ENCODE data around the gene PAXX. TPM values are rescaled to one million over a fixed set of nuclear protein-coding genes. Genes with fewer than 3 reads are reported as not detected.

Gene PAXX
- total RNA-seq, 1 experiment from 2014 or later, result 113 TPM

DNA sequence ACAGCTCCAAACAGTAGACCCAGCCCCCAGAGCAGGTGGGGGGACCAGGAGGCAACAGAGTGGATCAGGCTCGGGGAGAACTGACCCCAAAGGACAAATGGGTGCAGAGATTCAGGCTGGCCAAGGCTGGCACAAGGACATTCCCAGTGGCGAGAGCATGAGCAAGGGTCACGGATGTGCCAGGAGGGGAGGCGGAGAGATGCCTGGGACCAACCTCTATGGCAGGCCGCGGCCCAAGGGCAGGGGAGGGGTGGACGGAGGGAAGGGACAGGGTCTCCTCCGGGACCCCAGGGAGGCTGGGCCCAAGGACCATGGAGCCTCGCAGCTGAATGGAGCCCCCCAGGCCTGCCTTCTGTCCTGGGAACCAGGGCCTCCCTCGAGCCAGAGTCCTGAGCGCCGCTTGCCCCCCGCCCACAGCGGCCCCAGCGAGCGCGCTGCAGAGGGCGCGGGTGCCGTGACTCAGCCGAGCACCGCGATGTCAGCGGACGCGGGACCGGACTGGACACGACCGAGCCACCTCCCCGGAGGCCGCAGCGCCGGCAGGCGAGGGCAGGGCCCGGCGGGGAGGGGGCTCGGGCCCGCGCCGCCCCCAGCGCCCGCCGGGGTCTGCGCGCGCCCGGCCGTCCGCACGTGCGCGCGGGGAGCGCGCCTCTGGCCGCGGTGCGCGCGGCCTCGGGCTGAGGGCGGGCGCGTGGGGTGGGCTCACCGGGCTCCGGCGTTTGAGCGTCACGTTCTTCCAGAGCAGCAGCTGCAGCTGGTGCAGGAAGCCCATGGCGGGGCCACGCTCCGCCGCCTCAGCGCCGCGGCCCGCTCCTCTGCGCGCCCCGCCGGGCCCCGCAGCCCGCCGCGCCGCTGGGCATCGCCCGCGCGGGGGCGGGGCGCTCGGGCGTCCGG, 35.4 kb downstream of the PAXX start, which contains the start of gene ABCA2:
Gene ABCA2 (minus strand): TSS at position 869 of the 894 bp plus-strand sequence. CDS start 97 bp downstream, at position 772.
- TF ChIP-seq EZH2 (IDR thresholded peaks at IDR 0.05; ENCODE audit: low read length, unreplicated experiment), result no peak
- TF ChIP-seq, protein P1, sequence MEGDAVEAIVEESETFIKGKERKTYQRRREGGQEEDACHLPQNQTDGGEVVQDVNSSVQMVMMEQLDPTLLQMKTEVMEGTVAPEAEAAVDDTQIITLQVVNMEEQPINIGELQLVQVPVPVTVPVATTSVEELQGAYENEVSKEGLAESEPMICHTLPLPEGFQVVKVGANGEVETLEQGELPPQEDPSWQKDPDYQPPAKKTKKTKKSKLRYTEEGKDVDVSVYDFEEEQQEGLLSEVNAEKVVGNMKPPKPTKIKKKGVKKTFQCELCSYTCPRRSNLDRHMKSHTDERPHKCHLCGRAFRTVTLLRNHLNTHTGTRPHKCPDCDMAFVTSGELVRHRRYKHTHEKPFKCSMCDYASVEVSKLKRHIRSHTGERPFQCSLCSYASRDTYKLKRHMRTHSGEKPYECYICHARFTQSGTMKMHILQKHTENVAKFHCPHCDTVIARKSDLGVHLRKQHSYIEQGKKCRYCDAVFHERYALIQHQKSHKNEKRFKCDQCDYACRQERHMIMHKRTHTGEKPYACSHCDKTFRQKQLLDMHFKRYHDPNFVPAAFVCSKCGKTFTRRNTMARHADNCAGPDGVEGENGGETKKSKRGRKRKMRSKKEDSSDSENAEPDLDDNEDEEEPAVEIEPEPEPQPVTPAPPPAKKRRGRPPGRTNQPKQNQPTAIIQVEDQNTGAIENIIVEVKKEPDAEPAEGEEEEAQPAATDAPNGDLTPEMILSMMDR (conservative IDR thresholded peaks at IDR 0.05; ENCODE audit: low read depth, low read length), result no peak
- TF ChIP-seq EZH2phosphoT487 (IDR thresholded peaks at IDR 0.05; ENCODE audit: borderline replicate concordance, low read length), result no peak
- intact Hi-C loops (cut with micrococcal nuclease), result loop anchor here (5.0 kb wide), 1 partner anchor 125 kb away; no protein-coding TSS in a partner anchor
- no peaks in the 10 kb centered on the region for H3K9me3 ChIP-seq (ENCODE audit: low read length)
- H3F3A ChIP-seq (ENCODE audit: low read length, unreplicated experiment), result no peaks in the 10 kb centered on the region
- H3K9me2 ChIP-seq (replicated peaks; ENCODE audit: low read length), result no peaks in the 10 kb centered on the region
- H3K9ac ChIP-seq (ENCODE audit: low read length), result 0 out of 2 replicates have a peak within 1 kb of the TSS, but pooled peaks have one; percentile 25
- ChIA-PET CTCF (no interaction called here), POLR2A (ENCODE audit: unreplicated experiment) (no interaction called here)
- no peak within 1 kb of the TSS for H3K27ac ChIP-seq (ENCODE audit: low read length)
- ATAC-seq (peak; percentile 27), DNase-seq (peak; percentile 23)
- H3K4me3 ChIP-seq (ENCODE audit: low read length), result peak within 1 kb of the TSS; percentile 68
- H3K36me3 ChIP-seq (ENCODE audit: low read depth, low read length), result no peaks in the 10 kb centered on the region
- H3K27me3 ChIP-seq (ENCODE audit: low read length), result no peaks in the 10 kb centered on the region
- no peaks in the 10 kb centered on the region for H4K20me1 ChIP-seq (ENCODE audit: low read length)
- BruUV-seq (replicated peaks), result no TSS peak
- H3K4me2 ChIP-seq (ENCODE audit: low read length), result peak within 1 kb of the TSS; percentile 97
- H2AFZ ChIP-seq (ENCODE audit: low read length), result peak within 1 kb of the TSS; percentile 95
- peaks cover 13% of the 10 kb centered on the region; the same call in 1 of the 2 replicates for H3K4me1 ChIP-seq (ENCODE audit: insufficient read depth, low read length)
- H3K79me2 ChIP-seq (ENCODE audit: low read length), result peaks cover 12% of the 10 kb centered on the region; the same call in 1 of the 2 replicates

DNA sequence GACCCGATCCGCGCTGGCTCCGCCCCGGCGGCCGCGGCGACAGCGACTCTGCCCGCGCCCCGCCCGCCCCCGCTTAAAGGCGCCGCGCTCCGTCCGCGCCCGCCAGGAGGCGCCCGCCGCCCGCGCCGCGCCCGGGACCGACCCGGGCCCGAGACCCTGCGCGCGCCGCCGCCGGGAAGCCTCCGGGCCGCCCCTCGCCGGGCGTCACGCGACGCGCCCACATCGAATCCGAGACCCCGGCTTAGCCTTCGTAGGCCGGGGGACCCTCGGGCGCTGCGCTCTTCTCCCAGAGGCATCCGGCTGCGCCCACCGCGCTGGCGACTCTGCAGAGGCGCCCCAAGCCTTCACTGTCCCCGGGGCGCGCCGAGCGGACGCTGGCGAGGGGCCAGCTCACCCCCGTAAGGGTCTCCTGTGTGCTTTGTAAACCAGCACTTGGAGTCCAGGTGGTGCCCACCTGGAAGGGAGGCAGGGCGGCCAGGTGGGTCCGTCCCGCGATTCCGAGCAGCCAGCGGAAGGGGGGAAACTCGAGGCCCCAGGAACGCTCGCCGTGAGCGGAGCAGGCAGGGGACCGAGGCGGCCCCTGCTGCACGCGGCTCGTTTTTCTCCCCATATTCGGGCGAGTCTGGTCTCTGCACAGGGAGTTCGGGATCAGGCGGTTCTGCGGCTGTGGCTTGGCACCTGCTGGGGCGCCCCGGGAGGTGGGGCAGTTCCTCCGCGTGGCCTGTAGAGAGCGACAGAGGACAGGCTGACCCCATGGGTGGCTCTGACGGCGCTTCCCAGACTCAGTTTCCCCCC, 36.2 kb downstream of the PAXX start:
- intact Hi-C loops (cut with micrococcal nuclease), result loop anchor here (5.0 kb wide), 1 partner anchor 126 kb away; no protein-coding TSS in a partner anchor

More for the DNA sequence above, 36.2 kb downstream of the PAXX start:
- Histone ChIP-seq H3K9ac (ENCODE audit: low read length) (0 out of 2 replicates have a peak overlapping the region, but pooled peaks have one; percentile 25), H2AFZ (ENCODE audit: low read length) (peak overlapping the region; percentile 95), H3K4me2 (ENCODE audit: low read length) (peak overlapping the region; percentile 97), H3K4me3 (ENCODE audit: low read length) (peak overlapping the region; percentile 68), H3K9me2 (replicated peaks; ENCODE audit: low read length) (no peaks in the 10 kb centered on the region), H3K27ac (ENCODE audit: low read length) (no peak overlapping the region), H3K27me3 (ENCODE audit: low read length) (no peaks in the 10 kb centered on the region), H3K36me3 (ENCODE audit: low read depth, low read length) (no peaks in the 10 kb centered on the region), H3K9me3 (ENCODE audit: low read length) (no peaks in the 10 kb centered on the region), H3K4me1 (ENCODE audit: insufficient read depth, low read length) (peaks cover 13% of the 10 kb centered on the region; the same call in 1 of the 2 replicates), H3F3A (ENCODE audit: low read length, unreplicated experiment) (no peaks in the 10 kb centered on the region), H4K20me1 (ENCODE audit: low read length) (no peaks in the 10 kb centered on the region), H3K79me2 (ENCODE audit: low read length) (peaks cover 12% of the 10 kb centered on the region; the same call in 1 of the 2 replicates)
- POLR2A ChIA-PET (ENCODE audit: unreplicated experiment), result interaction anchor here (0.5 kb wide), 1 partner anchor 238 kb away, joined by 4 read pairs; the partner anchor contains the start of gene TMEM141
- no TSS peak for BruUV-seq (replicated peaks)
- DNase-seq, result peak; percentile 61
- CTCF ChIA-PET, result interaction anchor here (0.6 to 1.3 kb wide), 5 partner anchors 18 to 267 kb away, joined by 3 to 6 read pairs (median 4); partner anchors contain the start of genes NPDC1 and PAXX
- TF ChIP-seq EZH2 (IDR thresholded peaks at IDR 0.05; ENCODE audit: low read length, unreplicated experiment) (no peak), EZH2phosphoT487 (IDR thresholded peaks at IDR 0.05; ENCODE audit: borderline replicate concordance, low read length) (no peak)
- TF ChIP-seq, protein P1 (conservative IDR thresholded peaks at IDR 0.05; ENCODE audit: low read depth, low read length), result no peak; the same call in 1 of the 2 replicates
- ATAC-seq, result peak; percentile 67
